IMR-90 (cell line): Measurements from ENCODE around the gene SIKE1. TPM values are rescaled to one million over a fixed set of nuclear protein-coding genes. Genes with fewer than 3 reads are reported as not detected.

Source experiments
- ATAC-seq: fragments of 200-7000 bp; cut with Tn5 transposase; 2 replicates; pipeline ENCODE4 v1.9.1; 2020; ENCODE audit warnings: low read depth, mild to moderate bottlenecking, moderate library complexity
- BruUV-seq: library from RNA; stranded (reverse); fragments of 400-500 nt; replicated peaks from 2 replicates; lab custom pipeline; 2021; lab: Mats Ljungman, UMichigan
- CTCF ChIA-PET: fragments of 300-600 bp; formaldehyde crosslinking; extraction: SDS; loops from one replicate; lab custom pipeline; 2021; ENCODE audit warnings: antibody characterized with exemption; lab: Yijun Ruan, JAX
- POLR2A ChIA-PET: fragments of 300-600 bp; sonication (Branson Sonifier 250); formaldehyde crosslinking; loops from one replicate; lab custom pipeline; 2022; ENCODE audit warnings: antibody characterized with exemption; ENCODE audit not compliant: unreplicated experiment; lab: Charles Lee
- DNase-seq: peaks from one replicate; pipeline ENCODE4 v3.0.0; 2013
- H2AFZ ChIP-seq: replicated peaks from 2 replicates; pipeline ENCODE3; 2013; ENCODE audit warnings: low read length, mild to moderate bottlenecking; ENCODE audit not compliant: poor library complexity
- H2AK5ac ChIP-seq: 2 replicates; pipeline ENCODE4 v1.6.1; 2013; ENCODE audit warnings: low read depth, low read length, inconsistent platforms
- H2AK9ac ChIP-seq: replicated peaks from 2 replicates; pipeline ENCODE3; 2013; ENCODE audit warnings: mild to moderate bottlenecking, low read depth, low read length, moderate library complexity; ENCODE audit not compliant: poor library complexity
- H2BK120ac ChIP-seq: 2 replicates; pipeline ENCODE4 v1.6.1; 2013; ENCODE audit warnings: low read depth, low read length, inconsistent platforms
- H2BK15ac ChIP-seq: 3 replicates; pipeline ENCODE4 v1.6.1; 2013; ENCODE audit warnings: low read depth, low read length, inconsistent platforms
- H2BK20ac ChIP-seq: 2 replicates; pipeline ENCODE4 v1.6.1; 2013; ENCODE audit warnings: low read depth, mild to moderate bottlenecking, inconsistent platforms, low read length, moderate library complexity
- H2BK5ac ChIP-seq: 2 replicates; pipeline ENCODE4 v1.6.1; 2013; ENCODE audit warnings: mild to moderate bottlenecking, low read depth, low read length, inconsistent platforms; ENCODE audit not compliant: poor library complexity, severe bottlenecking
- H3K14ac ChIP-seq: replicated peaks from 2 replicates; pipeline ENCODE4 v1.6.1; 2013; ENCODE audit warnings: low read depth, low read length, inconsistent platforms
- H3K18ac ChIP-seq: 2 replicates; pipeline ENCODE4 v1.6.1; 2013; ENCODE audit warnings: low read depth, low read length, control low read depth
- H3K23ac ChIP-seq: 2 replicates; pipeline ENCODE4 v1.6.1; 2013; ENCODE audit warnings: low read depth, low read length, inconsistent platforms
- H3K27ac ChIP-seq: 2 replicates; pipeline ENCODE4 v1.5.1; 2013; ENCODE audit warnings: mild to moderate bottlenecking, control low read depth, low read length; ENCODE audit not compliant: insufficient read depth
- H3K27me3 ChIP-seq: 2 replicates; pipeline ENCODE4 v1.6.1; 2013; ENCODE audit warnings: low read length; ENCODE audit not compliant: control insufficient read depth, insufficient read depth
- H3K36me3 ChIP-seq: 2 replicates; pipeline ENCODE4 v1.6.1; 2013; ENCODE audit warnings: low read length, mixed read lengths; ENCODE audit not compliant: control insufficient read depth, insufficient read depth
- H3K4ac ChIP-seq: 2 replicates; pipeline ENCODE4 v1.6.1; 2013; ENCODE audit warnings: low read depth, low read length, inconsistent platforms
- H3K4me1 ChIP-seq: 2 replicates; pipeline ENCODE4 v1.6.1; 2013; ENCODE audit warnings: low read length, mixed read lengths; ENCODE audit not compliant: control insufficient read depth, insufficient read depth
- H3K4me2 ChIP-seq: 2 replicates; pipeline ENCODE4 v1.6.1; 2013; ENCODE audit warnings: low read depth, mild to moderate bottlenecking, control low read depth, low read length, moderate library complexity
- H3K4me3 ChIP-seq: 2 replicates; pipeline ENCODE4 v1.5.1; 2013; ENCODE audit warnings: low read depth, mild to moderate bottlenecking, control low read depth, low read length, moderate library complexity; ENCODE audit not compliant: insufficient read depth
- H3K56ac ChIP-seq: 2 replicates; pipeline ENCODE4 v1.6.1; 2013; ENCODE audit warnings: low read length, inconsistent platforms; ENCODE audit not compliant: insufficient read depth; ENCODE audit errors: extremely low read depth
- H3K79me1 ChIP-seq, 2 experiments: 2 replicates each; pipeline ENCODE4 v1.6.1; 2013; ENCODE audit warnings: low read length in 2 of 2, inconsistent platforms in 1 of 2, low read depth in 1 of 2
- H3K9ac ChIP-seq: 2 replicates; pipeline ENCODE4 v1.6.1; 2013; ENCODE audit warnings: low read depth, low read length, control low read depth
- H3K9me1 ChIP-seq: 2 replicates; pipeline ENCODE4 v1.6.1; 2013; ENCODE audit warnings: low read length, inconsistent platforms; ENCODE audit not compliant: insufficient read depth
- H3K9me3 ChIP-seq: 2 replicates; pipeline ENCODE4 v1.6.1; 2013; ENCODE audit warnings: low read length; ENCODE audit not compliant: control insufficient read depth, insufficient read depth
- H4K20me1 ChIP-seq: 2 replicates; pipeline ENCODE4 v1.6.1; 2013; ENCODE audit warnings: low read length, inconsistent platforms; ENCODE audit not compliant: insufficient read depth
- H4K5ac ChIP-seq: 2 replicates; pipeline ENCODE4 v1.6.1; 2013; ENCODE audit warnings: mild to moderate bottlenecking, low read depth, low read length, control low read depth
- H4K8ac ChIP-seq, 2 experiments: 2 replicates each; pipeline ENCODE4 v1.6.1; 2013; ENCODE audit warnings: low read depth in 2 of 2, low read length in 2 of 2, control low read depth in 1 of 2, inconsistent platforms in 1 of 2
- H4K91ac ChIP-seq: 2 replicates; pipeline ENCODE4 v1.6.1; 2013; ENCODE audit warnings: low read depth, low read length, inconsistent platforms; ENCODE audit not compliant: insufficient read depth
- CEBPB ChIP-seq: IDR thresholded peaks from 2 replicates; pipeline ENCODE4 v1.6.1; 2012; ENCODE audit warnings: low read depth, low read length, improper control_type of control experiment
- MAFK ChIP-seq: IDR thresholded peaks from 2 replicates; pipeline ENCODE4 v1.6.1; 2012; ENCODE audit warnings: low read depth, low read length, improper control_type of control experiment
- MXI1 ChIP-seq: IDR thresholded peaks from 2 replicates; pipeline ENCODE4 v1.6.1; 2012; ENCODE audit warnings: low read depth, mild to moderate bottlenecking, low read length, moderate library complexity, borderline replicate concordance
- POLR2A ChIP-seq: IDR thresholded peaks from 2 replicates; pipeline ENCODE4 v1.6.1; 2012; ENCODE audit warnings: mild to moderate bottlenecking, low read depth, low read length
- RAD21 ChIP-seq: IDR thresholded peaks from 2 replicates; pipeline ENCODE4 v1.6.1; 2012; ENCODE audit warnings: low read length, improper control_type of control experiment
- RFX5 ChIP-seq: IDR thresholded peaks from 2 replicates; pipeline ENCODE4 v1.8.0; 2012; ENCODE audit warnings: low read depth, mild to moderate bottlenecking, low read length, moderate library complexity
- WGBS, 2 experiments: methylation state at CpG; one replicate each; pipeline versions ENCODE4 v1.1.5 to v1.1.7; 2013; ENCODE audit warnings: missing lambda C conversion rate in 2 of 2; ENCODE audit not compliant: insufficient read length in 1 of 2; ENCODE audit errors: extremely low coverage in 2 of 2; 5-methylcytosine and 5-hydroxymethylcytosine counted together
- dilution Hi-C: fragments of 300-500 bp; cut with HindIII; formaldehyde crosslinking; loops from one replicate; pipeline ENCODE4 v1.14.3; 2018; ENCODE audit warnings: low sequenced_read_pairs; ENCODE audit not compliant: unreplicated experiment
- in situ Hi-C: fragments of 300-500 bp; cut with MboI; formaldehyde crosslinking; loops from 3 replicates; pipeline ENCODE4 v1.14.3; 2019; ENCODE audit warnings: low sequenced_read_pairs, inconsistent platforms, mixed read lengths
- intact Hi-C: fragments of 100-400 bp; cut with micrococcal nuclease; formaldehyde crosslinking; loops from 2 replicates; pipeline ENCODE4 v1.10.0; 2022
- polyA plus RNA-seq, 3 experiments: library from polyadenylated mRNA; depleted of rRNA; stranded (reverse); fragments of >200 nt; gene quantifications; 2 replicates each; pipeline ENCODE4 v1.2.3, GENCODE V29; 2012; ENCODE audit warnings: low replicate concordance in 1 of 3
- total RNA-seq: library from RNA; depleted of rRNA; stranded (reverse); fragments of >200 nt; gene quantifications from 2 replicates; pipeline ENCODE4 v1.2.3, GENCODE V29; 2012

SIKE1 gene
- total and polyA plus RNA-seq, 2 of the 4 experiments (the other 2 are of a cell fraction), result 20.9 to 49.1 TPM

DNA sequence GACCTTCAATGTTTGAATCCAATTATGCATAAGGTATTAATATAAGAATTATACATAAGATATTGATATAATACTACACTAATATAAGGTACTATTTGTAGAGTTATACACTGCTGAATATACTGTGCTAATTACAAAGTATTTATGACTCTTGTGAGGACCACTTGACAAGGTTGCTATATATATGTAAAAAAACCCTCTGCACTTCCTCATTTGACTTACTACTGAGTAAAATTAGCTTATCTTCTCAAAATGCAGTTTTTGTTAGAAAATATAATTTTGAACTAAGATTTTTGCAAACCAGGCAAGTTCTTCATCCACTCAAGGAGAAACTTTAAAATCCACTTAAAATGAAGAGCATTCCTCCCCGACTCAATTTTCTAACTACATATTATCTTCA lies 8.5 kb downstream of the SIKE1 start:
- in situ Hi-C loops (no loop called here), intact Hi-C loops (no loop called here), dilution Hi-C loops (no loop called here)
- Histone ChIP-seq H3K79me1 (peaks cover 0 to 3% of the 10 kb centered on the region in 2 experiments; a peak in 2 of 4 replicates), H3K27ac (no peak overlapping the region), H3K4ac (no peak overlapping the region), H4K5ac (no peak overlapping the region), H2BK5ac (no peak overlapping the region), H3K27me3 (no peaks in the 10 kb centered on the region), H2BK15ac (no peak overlapping the region), H3K23ac (no peak overlapping the region), H3K56ac (no peak overlapping the region), H3K14ac (no peak overlapping the region), H3K4me3 (no peak overlapping the region), H3K4me2 (no peak overlapping the region), H3K9me3 (no peaks in the 10 kb centered on the region), H2AK5ac (no peak overlapping the region), H2BK20ac (no peak overlapping the region), H2AFZ (no peak overlapping the region), H4K20me1 (no peaks in the 10 kb centered on the region), H3K9ac (no peak overlapping the region), H2BK120ac (no peak overlapping the region), H3K4me1 (no peaks in the 10 kb centered on the region), H3K9me1 (no peaks in the 10 kb centered on the region), H3K36me3 (peaks cover 11% of the 10 kb centered on the region), H4K8ac (no peak overlapping the region), H3K18ac (no peak overlapping the region), H2AK9ac (no peak overlapping the region), H4K91ac (no peak overlapping the region)
- WGBS, 2 experiments, result no CpG with 5 or more reads among the region's 1 CpG
- ATAC-seq (no peak), DNase-seq (no peak)
- TF ChIP-seq MXI1, result no peak
- no peak for TF ChIP-seq POLR2A
- no peak for TF ChIP-seq MAFK
- no peak for TF ChIP-seq RFX5
- no peak for TF ChIP-seq RAD21
- no peak for TF ChIP-seq CEBPB
- ChIA-PET POLR2A (no interaction called here), CTCF (no interaction called here)
- BruUV-seq, result no TSS peak
